PC-3 (cell line): Measurements from ENCODE around the gene SLAMF8. TPM values are rescaled to one million over a fixed set of nuclear protein-coding genes. Genes with fewer than 3 reads are reported as not detected.

Experiments used
- ATAC-seq: fragments of 200-7000 bp; cut with Tn5 transposase; 2 replicates; pipeline ENCODE4 v1.9.1; 2020; ENCODE audit warnings: mild to moderate bottlenecking, moderate library complexity
- BruUV-seq: library from RNA; stranded (reverse); fragments of 400-500 nt; replicated peaks from 2 replicates; lab custom pipeline; 2021; lab: Mats Ljungman, UMichigan
- CTCF ChIA-PET: fragments of 300-600 bp; sonication (Branson Sonifier 250); formaldehyde crosslinking; loops from one replicate; lab custom pipeline; 2022; ENCODE audit warnings: antibody characterized with exemption; lab: Charles Lee
- POLR2A ChIA-PET: fragments of 300-600 bp; sonication (Branson Sonifier 250); formaldehyde crosslinking; loops from one replicate; lab custom pipeline; 2022; ENCODE audit warnings: antibody characterized with exemption; ENCODE audit not compliant: unreplicated experiment; lab: Charles Lee
- DNase-seq: peaks from one replicate; pipeline ENCODE4 v3.0.0-alpha.2; 2015
- H2AFZ ChIP-seq: fragments of 300-600 bp; sonication (generic); 2 replicates; pipeline ENCODE4 v1.6.0; 2016; ENCODE audit warnings: antibody characterized with exemption, low read length
- H3F3A ChIP-seq: fragments of 300-600 bp; sonication (generic); one replicate; pipeline ENCODE4 v1.6.0; 2017; ENCODE audit warnings: antibody characterized with exemption, low read length, control low read depth, mild to moderate bottlenecking; ENCODE audit not compliant: unreplicated experiment
- H3K27ac ChIP-seq: fragments of 300-600 bp; sonication (generic); 2 replicates; pipeline ENCODE4 v1.5.1; 2016; ENCODE audit warnings: mild to moderate bottlenecking, low read length
- H3K27me3 ChIP-seq: fragments of 300-600 bp; sonication (generic); 2 replicates; pipeline ENCODE4 v1.6.1; 2016; ENCODE audit warnings: low read length, mixed read lengths
- H3K36me3 ChIP-seq: fragments of 300-600 bp; sonication (generic); 2 replicates; pipeline ENCODE4 v1.6.1; 2016; ENCODE audit warnings: low read depth, mixed run types, low read length, mixed read lengths
- H3K4me1 ChIP-seq: fragments of 300-600 bp; sonication (generic); 2 replicates; pipeline ENCODE4 v1.5.1; 2016; ENCODE audit warnings: low read length; ENCODE audit not compliant: insufficient read depth
- H3K4me2 ChIP-seq: fragments of 300-600 bp; sonication (generic); 2 replicates; pipeline ENCODE4 v1.6.0; 2016; ENCODE audit warnings: low read length
- H3K4me3 ChIP-seq: fragments of 300-600 bp; sonication (generic); 2 replicates; pipeline ENCODE4 v1.5.1; 2016; ENCODE audit warnings: mild to moderate bottlenecking, low read length, mixed read lengths
- H3K79me2 ChIP-seq: fragments of 300-600 bp; sonication (generic); 2 replicates; pipeline ENCODE4 v1.6.1; 2017; ENCODE audit warnings: low read length, mixed read lengths
- H3K9ac ChIP-seq: fragments of 300-600 bp; sonication (generic); 2 replicates; pipeline ENCODE4 v1.6.0; 2016; ENCODE audit warnings: mild to moderate bottlenecking, low read length
- H3K9me2 ChIP-seq: fragments of 300-600 bp; sonication (generic); replicated peaks from 2 replicates; pipeline ENCODE4 v1.6.1; 2016; ENCODE audit warnings: mixed run types, low read length, mixed read lengths
- H3K9me3 ChIP-seq: fragments of 300-600 bp; sonication (generic); 2 replicates; pipeline ENCODE4 v1.6.1; 2016; ENCODE audit warnings: low read length, mixed read lengths
- H4K20me1 ChIP-seq: fragments of 300-600 bp; sonication (generic); 2 replicates; pipeline ENCODE4 v1.6.1; 2016; ENCODE audit warnings: low read length, mixed read lengths
- EZH2 ChIP-seq: fragments of 300-600 bp; sonication (generic); IDR thresholded peaks from one replicate; pipeline ENCODE4 v1.6.1; 2017; ENCODE audit warnings: antibody characterized with exemption, mild to moderate bottlenecking, low read length; ENCODE audit not compliant: unreplicated experiment
- EZH2phosphoT487 ChIP-seq: fragments of 300-600 bp; sonication (generic); IDR thresholded peaks from 2 replicates; pipeline ENCODE4 v1.6.1; 2018; ENCODE audit warnings: mild to moderate bottlenecking, antibody characterized with exemption, low read length, borderline replicate concordance
- intact Hi-C: fragments of 100-400 bp; cut with micrococcal nuclease; formaldehyde crosslinking; loops from 2 replicates; pipeline ENCODE4 v1.9.0; 2023
- total RNA-seq: library from RNA; depleted of rRNA; stranded (reverse); fragments of >200 nt; gene quantifications from 2 replicates; pipeline ENCODE4 v1.2.3, GENCODE V29; 2014
- TF ChIP-seq, protein P1 (sequence below): fragments of 300-600 bp; sonication (generic); conservative IDR thresholded peaks from 2 replicates; pipeline ENCODE4 v1.5.1; 2017; ENCODE audit warnings: antibody characterized with exemption, low read depth, mild to moderate bottlenecking, low read length

SLAMF8 gene
- total RNA-seq, 1 experiment from 2014 or later: not detected

DNA sequence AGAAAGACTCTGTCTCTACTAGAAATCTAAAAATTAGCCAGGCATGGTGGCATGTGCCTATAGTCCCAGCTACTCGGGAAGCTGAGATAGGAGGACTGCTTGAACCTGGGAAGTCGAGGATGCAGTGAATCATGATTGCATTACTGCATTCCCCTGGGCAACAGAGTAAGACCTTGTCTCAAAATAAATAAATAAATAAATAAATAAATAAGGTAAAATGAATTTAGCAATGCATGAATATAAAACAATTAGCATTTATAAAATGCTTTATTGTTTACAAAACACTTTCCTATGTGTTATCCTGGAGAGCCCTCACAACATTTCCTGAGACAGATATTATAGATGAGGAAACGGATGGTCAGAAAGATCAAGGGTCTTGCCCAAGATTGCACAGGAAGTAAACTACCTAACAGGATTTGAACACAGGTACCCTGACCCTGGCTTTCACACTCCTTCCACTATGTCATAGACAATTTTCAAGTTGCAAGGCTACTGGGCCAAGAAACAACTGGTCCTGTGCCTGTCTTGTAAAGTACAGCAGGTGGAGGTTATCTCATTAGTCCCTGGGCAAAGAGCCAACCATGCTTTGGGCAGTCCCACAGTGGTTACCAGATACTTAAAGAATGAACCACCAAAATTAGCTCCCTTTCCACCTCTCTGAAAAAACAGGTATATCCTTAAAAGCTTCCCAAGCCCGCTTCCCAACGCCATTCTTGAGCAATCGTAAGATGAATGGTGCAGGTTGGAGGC lies 51.2 kb downstream of the SLAMF8 start:
- Histone ChIP-seq H3K9me2 (no peaks in the 10 kb centered on the region), H3K79me2 (no peaks in the 10 kb centered on the region), H3K9me3 (no peaks in the 10 kb centered on the region), H3F3A (peaks cover 9% of the 10 kb centered on the region), H3K27ac (no peak overlapping the region), H3K4me3 (no peak overlapping the region), H3K27me3 (no peaks in the 10 kb centered on the region), H3K9ac (no peak overlapping the region), H3K4me2 (no peak overlapping the region), H2AFZ (no peak overlapping the region), H3K4me1 (peaks cover 41% of the 10 kb centered on the region), H4K20me1 (no peaks in the 10 kb centered on the region), H3K36me3 (no peaks in the 10 kb centered on the region)
- ATAC-seq (no peak), DNase-seq (no peak)
- TF ChIP-seq EZH2: no peak
- POLR2A ChIA-PET: no interaction called here
- no TSS peak for BruUV-seq
- intact Hi-C loops: no loop called here
- CTCF ChIA-PET: no interaction called here

DNA sequence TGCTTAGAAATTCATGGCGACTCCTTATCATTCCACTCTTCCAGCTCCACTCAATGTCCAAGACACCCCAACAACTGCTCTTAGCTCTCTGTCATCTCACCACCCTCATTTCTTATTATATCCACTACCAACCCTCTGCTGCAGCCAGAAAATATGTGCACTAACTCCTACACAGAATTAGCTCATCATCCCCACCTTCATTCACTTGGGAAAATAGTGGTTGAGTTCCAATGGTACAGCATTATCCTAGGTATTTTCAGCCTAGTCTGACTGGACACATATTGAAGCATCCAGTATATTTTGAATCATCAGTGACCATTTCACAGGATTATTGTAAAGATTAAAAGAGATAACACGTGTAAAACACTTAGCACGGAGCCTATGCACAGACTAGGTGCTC lies 52.5 kb downstream of the SLAMF8 start:
- H3F3A ChIP-seq: peaks cover 11% of the 10 kb centered on the region
- CTCF ChIA-PET: no interaction called here
- peak overlapping the region; percentile 31; the same call in 1 of the 2 replicates for H3K9ac ChIP-seq
- H3K36me3 ChIP-seq: no peaks in the 10 kb centered on the region
- DNase-seq: no peak
- H2AFZ ChIP-seq: no peak overlapping the region
- ATAC-seq: no peak
- TF ChIP-seq EZH2: no peak
- TF ChIP-seq, protein P1, sequence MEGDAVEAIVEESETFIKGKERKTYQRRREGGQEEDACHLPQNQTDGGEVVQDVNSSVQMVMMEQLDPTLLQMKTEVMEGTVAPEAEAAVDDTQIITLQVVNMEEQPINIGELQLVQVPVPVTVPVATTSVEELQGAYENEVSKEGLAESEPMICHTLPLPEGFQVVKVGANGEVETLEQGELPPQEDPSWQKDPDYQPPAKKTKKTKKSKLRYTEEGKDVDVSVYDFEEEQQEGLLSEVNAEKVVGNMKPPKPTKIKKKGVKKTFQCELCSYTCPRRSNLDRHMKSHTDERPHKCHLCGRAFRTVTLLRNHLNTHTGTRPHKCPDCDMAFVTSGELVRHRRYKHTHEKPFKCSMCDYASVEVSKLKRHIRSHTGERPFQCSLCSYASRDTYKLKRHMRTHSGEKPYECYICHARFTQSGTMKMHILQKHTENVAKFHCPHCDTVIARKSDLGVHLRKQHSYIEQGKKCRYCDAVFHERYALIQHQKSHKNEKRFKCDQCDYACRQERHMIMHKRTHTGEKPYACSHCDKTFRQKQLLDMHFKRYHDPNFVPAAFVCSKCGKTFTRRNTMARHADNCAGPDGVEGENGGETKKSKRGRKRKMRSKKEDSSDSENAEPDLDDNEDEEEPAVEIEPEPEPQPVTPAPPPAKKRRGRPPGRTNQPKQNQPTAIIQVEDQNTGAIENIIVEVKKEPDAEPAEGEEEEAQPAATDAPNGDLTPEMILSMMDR: no peak
- no peak for TF ChIP-seq EZH2phosphoT487
- intact Hi-C loops: no loop called here
- no peaks in the 10 kb centered on the region for H3K9me3 ChIP-seq
- BruUV-seq: no TSS peak
- no peaks in the 10 kb centered on the region for H4K20me1 ChIP-seq
- peak overlapping the region; percentile 97 for H3K27ac ChIP-seq
- H3K79me2 ChIP-seq: no peaks in the 10 kb centered on the region
- peak overlapping the region; percentile 50; the same call in 1 of the 2 replicates for H3K4me2 ChIP-seq
- no peak overlapping the region for H3K4me3 ChIP-seq
- POLR2A ChIA-PET: interaction anchor here (0.6 kb wide), 1 partner anchor 872 kb away, joined by 3 read pairs; no protein-coding TSS in a partner anchor
- H3K4me1 ChIP-seq: peaks cover 53% of the 10 kb centered on the region
- H3K9me2 ChIP-seq: no peaks in the 10 kb centered on the region
- H3K27me3 ChIP-seq: no peaks in the 10 kb centered on the region

DNA sequence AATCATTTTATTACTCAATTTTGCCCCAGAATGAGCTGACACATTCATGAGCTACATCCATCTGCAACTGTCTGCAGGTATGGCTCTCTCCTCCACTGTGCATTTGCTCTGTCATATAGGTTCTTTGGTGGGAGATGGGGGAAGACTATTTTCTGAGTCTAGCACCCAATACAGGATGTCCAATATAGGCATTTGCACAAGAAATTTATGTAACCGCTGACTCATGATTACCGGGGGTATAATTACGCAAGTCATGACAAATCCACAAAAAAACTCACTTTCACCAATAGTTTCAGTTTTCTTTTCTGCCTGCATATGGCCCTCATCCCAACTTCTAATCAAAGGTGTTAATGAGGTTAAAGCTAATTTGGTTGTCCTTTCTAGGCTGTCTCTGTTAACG lies 53.3 kb downstream of the SLAMF8 start:
- Histone ChIP-seq H3K9me2 (no peaks in the 10 kb centered on the region), H3K36me3 (no peaks in the 10 kb centered on the region), H3K4me3 (no peak overlapping the region), H3K79me2 (no peaks in the 10 kb centered on the region), H2AFZ (no peak overlapping the region), H3K9me3 (no peaks in the 10 kb centered on the region), H3K4me2 (peak overlapping the region; percentile 50), H4K20me1 (no peaks in the 10 kb centered on the region), H3F3A (peaks cover 11% of the 10 kb centered on the region), H3K9ac (peak overlapping the region; percentile 54), H3K27ac (peak overlapping the region; percentile 97), H3K4me1 (peaks cover 54% of the 10 kb centered on the region), H3K27me3 (no peaks in the 10 kb centered on the region)
- ChIA-PET CTCF (interaction anchor here (0.6 kb wide), 1 partner anchor 21 kb away, joined by 5 read pairs; no protein-coding TSS in a partner anchor), POLR2A (interaction anchor here (0.6 to 1.0 kb wide), 3 partner anchors 22 to 282 kb away, joined by 3 read pairs; no protein-coding TSS in a partner anchor)
- no TSS peak for BruUV-seq
- TF ChIP-seq EZH2 (no peak), EZH2phosphoT487 (no peak)
- TF ChIP-seq, protein P1: no peak
- intact Hi-C loops: loop anchor here (1.0 kb wide), 1 partner anchor 63 kb away; no protein-coding TSS in a partner anchor
- ATAC-seq (peak; percentile 42), DNase-seq (peak; percentile 91)
